Measurements from ENCODE around the gene LIN37. TPM values are rescaled to one million over a fixed set of nuclear protein-coding genes. Genes with fewer than 3 reads are reported as not detected.
A peak's percentile ranks its signal among the peaks of the same experiment; 100 is the strongest.

Gene LIN37
- total RNA-seq, 1 experiment from 2014 or later: 22.3 TPM

DNA sequence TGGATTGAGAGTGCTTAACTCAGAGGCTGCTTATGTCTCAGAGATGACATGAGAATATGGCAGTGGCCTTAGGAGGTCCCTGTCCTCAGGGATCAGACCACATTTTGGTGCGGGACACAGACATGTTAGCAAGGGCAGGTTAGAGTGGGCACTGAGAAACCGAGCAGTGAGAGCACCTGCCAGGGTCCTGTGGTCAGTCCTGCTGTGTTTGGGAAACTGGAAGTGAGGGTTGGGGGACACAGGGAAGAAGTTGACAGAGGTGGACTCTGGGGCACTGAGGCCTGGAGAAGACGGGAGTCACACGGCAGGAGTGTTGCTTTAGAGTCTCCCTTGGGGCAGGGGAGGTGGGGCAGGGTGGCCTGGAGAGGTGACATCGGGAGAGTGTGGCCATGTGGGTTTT lies 13.5 kb upstream of the LIN37 start:
- no peak for DNase-seq (ENCODE audit: low read depth)

DNA sequence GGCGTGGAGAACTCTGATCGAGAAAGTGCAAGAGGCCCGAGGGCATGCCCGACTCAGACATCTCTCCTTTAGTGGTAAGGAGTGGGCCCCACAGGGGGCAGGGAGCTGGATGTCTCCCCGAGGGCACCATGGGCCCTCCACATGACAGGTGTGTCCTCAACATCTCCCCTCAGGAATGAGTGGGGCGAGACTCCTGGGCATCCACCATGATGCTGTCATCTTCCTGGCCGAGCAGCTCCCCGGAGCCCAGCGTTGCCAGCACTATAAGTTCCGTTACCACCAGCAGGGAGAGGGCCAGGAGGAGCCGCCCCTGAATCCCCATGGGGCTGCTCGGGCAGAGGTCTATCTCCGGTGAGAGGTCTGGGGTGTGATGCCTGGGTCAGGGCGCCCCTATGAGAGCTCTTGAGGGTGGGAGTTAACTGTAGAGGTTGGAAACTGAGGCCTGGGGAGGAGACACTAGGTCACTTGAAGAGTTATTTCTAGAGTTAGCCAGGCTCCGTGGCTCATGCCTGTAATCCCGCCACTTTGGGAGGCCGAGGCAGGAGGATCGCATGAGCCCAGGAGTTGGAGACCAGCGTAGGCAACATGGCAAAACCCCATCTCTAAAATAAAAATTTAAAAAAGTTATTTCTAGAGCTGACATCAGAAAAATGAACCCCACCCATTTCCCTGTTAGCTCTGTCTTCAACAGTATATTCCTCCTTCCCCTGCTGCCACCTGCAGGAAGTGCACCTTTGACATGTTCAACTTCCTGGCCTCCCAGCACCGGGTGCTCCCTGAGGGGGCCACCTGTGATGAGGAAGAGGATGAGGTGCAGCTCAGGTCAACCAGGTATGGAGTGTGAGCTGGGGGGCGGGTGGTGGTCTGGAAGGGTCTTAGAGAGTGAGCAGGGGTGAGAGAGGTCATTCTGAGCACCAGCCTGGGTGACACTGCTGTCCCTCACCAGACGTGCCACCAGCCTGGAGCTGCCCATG lies 11.2 kb upstream of the LIN37 start:
- no peak for DNase-seq (ENCODE audit: low read depth)

DNA sequence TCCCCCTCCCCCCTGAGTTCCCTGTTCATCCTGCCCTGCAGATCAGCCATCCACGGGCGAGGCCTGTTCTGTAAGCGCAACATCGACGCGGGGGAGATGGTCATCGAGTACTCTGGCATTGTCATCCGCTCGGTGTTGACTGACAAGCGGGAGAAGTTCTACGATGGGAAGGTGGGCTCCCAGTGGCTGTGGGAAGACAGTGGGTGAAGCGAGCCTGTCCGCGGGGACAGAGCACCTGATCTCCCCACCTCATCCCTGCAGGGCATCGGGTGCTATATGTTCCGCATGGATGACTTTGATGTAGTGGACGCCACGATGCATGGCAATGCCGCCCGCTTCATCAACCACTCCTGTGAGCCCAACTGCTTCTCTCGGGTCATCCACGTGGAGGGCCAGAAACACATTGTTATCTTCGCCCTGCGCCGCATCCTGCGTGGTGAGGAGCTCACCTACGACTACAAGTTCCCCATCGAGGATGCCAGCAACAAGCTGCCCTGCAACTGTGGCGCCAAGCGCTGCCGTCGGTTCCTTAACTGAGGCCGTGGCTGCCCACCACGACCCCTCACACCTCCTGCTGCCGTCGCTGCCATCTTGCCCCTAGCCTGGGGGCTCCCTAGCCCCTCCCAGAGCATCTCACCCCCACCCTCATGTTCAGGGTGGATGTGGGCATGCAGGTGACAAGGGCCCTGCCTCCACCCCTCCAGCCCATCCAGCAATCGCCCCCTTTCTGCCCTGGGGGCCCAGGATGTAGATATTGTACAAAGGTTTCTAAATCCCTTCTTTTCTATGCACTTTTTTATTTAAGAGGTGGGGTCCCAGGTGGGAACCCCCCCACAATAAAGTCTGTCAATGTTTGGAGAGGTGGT lies 10.1 kb upstream of the LIN37 start:
- DNase-seq (ENCODE audit: low read depth): no peak

DNA sequence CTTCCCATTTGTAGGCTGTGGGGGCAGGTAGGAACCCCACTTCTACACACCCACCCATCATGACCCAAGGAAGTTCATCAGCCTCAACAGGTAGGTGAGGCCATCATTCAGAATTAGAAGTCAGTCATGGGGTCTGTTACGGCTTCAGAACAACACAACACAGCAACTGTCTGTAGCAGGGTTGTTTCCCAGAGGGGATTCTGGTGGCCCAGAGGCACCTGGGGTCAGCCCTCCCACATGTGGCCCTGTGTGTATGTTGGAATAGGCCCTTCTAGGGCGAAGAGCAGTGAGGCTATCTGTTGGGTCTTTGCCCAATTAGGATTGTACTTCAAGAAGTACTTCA lies 9.5 kb upstream of the LIN37 start:
- DNase-seq (ENCODE audit: low read depth): no peak

DNA sequence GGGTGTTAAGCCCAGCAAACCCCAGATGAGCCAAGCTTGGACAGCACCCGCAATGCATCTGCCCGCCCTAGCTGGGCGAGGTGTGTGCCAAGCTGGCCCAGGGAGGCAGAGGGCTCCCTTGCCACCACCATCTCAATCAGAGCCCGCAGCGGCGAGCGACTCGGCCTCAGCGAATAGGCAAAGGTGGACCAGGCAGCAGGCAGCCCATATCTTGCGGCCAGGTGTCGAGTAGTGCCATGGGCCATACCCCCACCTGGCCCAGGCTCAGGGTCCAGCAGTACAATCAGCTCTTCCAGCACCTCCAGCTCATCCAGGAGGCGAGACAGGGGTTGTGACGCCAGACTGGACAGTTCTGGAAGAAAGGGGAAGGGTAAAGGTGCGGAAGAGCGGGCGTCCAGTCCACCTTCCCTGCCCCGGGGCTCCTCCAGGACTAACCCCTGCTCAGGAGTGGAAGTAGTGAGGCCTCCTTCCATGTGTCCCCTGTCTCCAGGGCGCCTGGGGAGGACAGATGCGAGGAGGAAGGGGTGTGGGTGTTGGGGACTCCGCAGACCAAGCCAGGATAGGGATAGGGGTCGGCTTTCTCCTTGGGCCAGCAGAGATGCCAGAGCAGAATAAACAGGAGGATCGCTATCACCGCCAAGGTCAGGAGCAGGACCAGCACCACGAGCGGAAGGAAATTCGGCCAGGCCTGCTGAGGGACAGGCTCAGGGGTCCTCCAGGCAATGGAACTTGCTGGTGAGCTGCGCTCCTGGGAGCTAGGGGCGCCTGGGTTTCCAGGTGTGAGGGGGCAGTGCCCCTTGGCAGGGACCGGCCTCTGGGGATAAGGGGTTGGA lies 8.9 kb upstream of the LIN37 start:
- DNase-seq (ENCODE audit: low read depth): no peak

DNA sequence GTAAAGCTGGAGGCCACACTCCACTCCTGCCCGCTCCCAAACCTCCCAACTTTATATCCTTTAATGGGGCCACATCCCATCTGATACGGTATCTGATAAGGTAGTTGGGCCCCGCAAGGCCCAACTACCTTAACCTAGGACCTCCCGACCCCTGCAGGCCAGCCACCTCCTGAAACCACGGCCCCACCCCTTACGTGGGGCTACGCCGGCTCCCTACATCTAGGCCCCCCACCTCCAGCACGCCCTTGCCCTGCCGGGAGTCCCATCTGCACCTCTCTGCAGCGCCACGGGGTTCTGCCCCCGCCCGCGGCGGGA lies 8.3 kb upstream of the LIN37 start:
- no peak for DNase-seq (ENCODE audit: low read depth)

DNA sequence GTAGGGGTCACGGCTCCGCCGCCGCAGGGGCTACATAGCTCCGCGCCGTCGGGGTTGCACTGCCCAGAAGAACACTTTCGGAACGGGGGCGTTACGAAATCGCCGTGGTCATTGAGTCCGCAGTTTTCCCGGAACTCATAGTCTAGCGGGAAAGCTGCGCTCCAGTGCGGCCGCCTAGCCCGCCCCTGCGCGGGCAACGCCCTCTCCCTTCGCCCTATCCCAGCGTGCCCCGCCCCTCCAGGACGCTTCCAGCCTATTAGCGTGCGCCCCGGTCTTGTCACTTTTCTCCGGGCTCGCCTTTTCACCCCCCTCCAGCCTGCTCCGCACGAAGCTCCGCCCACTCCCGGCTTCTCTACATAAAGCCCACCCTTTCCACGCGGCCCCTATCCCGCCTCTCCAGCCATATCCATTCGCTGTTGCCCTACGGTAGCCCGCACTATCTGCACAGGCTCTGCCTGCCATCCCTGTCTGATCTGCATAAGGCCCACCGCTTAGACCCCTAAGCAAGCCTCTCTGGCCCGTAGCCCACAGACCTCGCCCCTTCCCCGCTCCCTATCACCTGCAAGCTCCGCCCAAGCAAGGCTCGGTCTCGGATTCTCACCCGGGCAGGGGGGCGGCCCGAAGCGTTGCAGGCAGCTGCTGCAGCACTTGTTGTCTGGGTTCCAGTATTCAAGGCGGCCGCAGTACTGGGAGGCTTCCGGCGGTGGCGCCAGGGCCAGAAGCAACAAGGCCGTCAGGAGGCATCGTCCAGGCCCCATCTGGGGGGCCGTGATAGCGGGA lies 7.8 kb upstream of the LIN37 start:
- DNase-seq (ENCODE audit: low read depth): peak; percentile 98

DNA sequence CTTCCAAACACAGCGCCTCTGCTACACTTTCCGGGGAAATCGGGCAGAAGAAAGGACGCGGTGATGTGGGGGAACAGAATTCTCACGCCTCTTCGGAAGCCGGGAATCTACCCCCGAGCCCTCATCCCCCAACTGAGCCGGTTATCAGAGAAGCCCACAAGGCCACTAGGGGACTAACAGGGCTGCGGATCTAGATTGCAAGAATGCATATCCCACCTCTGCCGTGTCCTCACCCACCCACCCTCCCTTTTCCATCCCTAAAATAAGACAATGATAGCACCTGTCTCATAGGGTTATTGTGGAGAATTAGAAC lies 7.2 kb upstream of the LIN37 start:
- DNase-seq (ENCODE audit: low read depth): no peak

DNA sequence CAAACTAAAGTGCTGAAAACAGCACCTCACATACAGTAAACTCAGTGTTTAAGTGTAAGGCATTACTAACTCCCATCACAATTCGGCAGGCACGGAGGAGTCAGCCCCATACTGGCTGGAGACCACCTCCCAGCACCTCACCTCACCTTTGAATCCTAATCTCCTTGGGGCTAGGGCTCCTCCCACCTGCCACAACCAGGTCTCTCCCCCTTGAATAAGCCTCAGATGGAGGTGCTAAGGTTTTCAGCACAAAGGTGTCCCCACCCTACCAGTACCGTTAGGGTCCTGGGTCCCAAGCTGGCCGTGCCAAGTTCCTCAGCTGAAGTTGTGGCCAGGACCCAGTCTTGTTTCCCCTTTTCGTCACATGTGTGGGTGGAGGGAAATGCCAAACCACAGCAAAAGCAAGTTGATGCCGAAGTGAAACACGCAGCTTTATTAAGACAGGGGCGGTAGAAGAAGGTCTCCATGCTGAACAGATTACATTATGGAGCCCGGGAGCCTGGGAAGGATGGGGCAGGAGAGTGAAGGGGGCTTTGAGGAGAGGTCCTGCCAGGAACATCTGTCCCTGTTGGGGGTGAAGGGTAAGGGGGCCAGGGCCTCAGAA lies 6.2 kb upstream of the LIN37 start, which contains the start of gene IGFLR1:
Gene IGFLR1, minus strand, starts transcription at position 332 of the 604 bp plus-strand sequence. CDS start 1,272 bp downstream, outside the sequence.
- no peak for DNase-seq (ENCODE audit: low read depth)

DNA sequence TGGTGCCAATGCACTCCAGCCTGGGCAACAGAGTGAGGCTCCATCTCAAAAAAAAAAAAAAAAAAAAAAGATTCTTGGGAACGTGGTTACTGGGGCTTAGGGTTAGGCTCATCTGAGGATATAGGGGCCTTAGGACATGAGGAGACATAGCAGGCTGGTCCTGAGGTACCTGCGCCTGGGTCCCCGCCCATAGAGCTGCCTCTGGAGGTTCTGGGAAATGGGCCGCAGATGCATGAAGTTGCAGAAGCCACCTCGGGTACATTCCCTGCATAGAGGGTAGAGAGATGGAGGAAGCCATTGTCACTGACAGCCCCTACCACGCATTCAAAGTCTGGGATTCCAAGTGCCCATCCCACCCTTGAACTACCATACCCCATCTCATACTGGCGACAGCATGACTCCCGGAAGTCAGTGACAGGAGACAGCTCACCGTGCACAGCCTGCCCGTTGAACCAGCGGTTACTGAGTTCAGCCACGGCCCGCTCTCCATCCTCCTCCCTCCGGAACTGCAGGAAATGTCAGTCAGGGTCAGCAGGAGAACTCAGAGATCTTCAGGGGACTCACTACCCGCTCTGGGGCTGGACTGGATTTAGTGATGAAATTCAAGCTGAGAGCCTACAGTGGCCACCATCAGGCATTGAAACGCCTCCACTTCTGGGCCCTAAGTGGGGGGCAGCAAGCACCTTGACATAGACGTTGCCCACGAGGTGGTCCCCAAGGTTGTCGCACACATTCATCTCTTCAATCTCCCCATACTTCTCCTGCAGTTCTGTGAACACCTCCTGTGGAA lies 4.5 kb upstream of the LIN37 start:
- no peak for DNase-seq (ENCODE audit: low read depth)

DNA sequence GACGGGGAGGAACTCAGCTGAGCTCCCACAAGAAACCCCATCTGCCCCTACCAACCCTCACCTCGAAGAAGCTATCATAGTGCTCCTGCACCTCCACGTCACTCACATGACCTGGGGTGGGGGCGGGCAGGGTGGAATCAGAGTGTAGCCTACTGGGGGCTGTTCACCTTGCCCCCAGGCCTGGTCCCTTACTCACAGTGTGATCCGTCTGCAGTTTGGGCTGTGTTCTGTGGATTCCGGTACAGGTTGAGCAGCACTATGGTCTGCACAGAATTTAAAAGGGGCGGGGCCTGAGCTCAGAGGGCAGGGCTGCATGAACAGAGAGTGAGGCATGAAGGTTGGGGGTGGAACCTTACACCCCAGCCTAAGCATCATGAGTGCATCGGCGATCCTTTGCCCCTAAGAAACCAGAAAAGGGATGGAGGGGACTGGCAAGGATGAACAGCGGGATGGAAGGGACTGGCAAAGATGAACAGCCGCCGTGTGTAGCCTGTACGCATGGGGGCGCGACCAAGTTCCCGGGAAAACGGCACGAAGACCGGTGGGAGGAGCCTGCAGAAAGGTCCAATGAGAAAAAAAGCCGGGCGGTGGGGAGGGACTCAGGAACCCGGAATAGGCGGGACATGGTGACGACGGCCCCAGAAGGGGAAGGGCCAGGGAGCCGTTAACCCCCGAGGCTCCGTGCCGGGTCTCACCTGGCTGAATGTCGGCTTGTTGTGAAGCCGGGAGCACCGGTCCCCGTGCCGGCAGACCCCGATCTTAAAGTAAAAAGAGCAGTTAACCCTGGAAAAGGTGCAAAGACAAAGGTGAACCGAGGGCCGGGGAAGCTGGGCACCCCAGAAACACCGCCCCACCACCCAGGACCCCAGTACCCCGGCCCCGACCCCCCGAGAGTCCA lies 3.7 kb upstream of the LIN37 start:
- peak; percentile 96 for DNase-seq (ENCODE audit: low read depth)

DNA sequence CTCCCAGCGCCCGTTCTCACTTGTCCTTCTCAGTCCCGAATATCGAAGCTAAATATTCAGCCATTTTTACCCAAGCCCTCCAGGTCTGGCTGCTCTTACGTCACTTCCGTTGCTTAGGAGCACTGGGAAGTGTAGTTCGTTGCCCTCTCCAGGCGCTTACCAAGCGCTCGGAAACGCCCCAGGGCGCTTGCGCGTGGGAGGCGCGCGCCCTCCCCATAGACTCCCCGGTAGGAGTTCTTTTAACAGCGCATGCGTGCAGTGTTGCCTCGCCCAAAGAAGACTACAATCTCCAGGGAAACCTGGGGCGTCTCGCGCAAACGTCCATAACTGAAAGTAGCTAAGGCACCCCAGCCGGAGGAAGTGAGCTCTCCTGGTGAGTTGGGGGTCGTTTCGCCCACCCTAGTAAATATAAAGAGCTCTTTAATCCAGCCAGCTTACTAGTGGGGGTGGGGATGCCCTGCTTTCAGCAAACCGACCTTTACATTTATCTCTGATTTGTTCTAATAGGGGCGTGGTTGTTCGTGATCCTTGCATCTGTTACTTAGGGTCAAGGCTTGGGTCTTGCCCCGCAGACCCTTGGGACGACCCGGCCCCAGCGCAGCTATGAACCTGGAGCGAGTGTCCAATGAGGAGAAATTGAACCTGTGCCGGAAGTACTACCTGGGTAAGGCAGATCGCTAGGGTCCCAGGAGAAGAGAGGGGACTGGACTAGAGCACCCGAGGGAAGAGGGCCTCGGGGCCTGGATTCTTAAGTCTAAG lies 2.9 kb upstream of the LIN37 start, which contains the start of the genes PSENEN and U2AF1L4:
Gene PSENEN, plus strand, starts transcription at position 324 of the 759 bp plus-strand sequence. Its CDS starts 280 bp downstream, at position 604.
Gene U2AF1L4, minus strand, starts transcription at position 91 of the 759 bp plus-strand sequence. Its CDS starts 27 bp downstream, at position 64.
- peak; percentile 99 for DNase-seq (ENCODE audit: low read depth)

DNA sequence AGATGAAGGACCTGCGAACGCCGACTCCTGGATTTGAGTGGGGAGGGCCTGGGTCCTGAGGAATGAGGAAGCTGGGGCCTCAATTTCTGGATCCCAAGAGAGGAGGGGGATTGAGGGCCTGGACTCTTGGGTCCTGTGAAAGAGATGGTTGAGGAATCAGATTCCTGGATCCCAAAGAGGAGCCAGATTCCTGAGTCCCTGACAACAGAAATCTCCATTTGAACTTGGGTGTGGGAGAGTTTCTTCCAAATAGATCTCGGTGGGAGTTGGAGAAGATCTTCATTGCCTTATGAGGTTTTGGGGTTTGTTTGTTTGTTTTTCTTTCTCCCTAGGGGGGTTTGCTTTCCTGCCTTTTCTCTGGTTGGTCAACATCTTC lies 2.3 kb upstream of the LIN37 start:
- DNase-seq (ENCODE audit: low read depth): no peak

DNA sequence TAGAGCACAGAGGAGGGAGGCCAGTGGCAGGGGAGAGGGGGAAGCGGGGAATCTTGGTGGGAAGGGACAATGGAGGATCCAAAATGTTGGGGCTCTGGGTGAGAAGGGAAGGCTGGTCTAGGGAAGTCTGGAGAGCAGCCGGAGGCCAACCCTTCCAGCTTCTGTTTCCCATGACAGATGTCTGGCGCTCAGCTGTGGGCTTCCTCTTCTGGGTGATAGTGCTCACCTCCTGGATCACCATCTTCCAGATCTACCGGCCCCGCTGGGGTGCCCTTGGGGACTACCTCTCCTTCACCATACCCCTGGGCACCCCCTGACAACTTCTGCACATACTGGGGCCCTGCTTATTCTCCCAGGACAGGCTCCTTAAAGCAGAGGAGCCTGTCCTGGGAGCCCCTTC lies 1.8 kb upstream of the LIN37 start:
- no peak for DNase-seq (ENCODE audit: low read depth)

DNA sequence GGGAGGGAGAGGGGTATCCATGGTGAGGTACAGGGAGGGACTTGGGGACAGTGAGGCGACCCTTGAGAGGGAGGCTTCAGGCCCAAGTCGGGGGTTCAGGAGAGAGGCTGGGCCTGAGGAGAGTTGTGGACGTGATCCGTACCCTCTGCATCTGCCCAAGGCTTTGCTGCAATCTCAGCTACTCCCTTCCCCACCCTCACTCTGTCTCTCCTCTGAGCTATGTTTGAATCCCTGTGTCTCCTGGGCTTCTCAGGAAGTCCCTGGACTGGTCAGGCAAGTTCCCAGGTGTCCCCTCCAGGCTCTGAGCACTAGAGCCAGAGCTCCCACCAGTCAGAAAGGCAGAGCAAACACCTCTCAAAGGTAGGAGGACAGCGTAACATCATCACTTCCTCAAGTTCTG lies 1.8 kb downstream of the LIN37 start:
- DNase-seq (ENCODE audit: low read depth): no peak

DNA sequence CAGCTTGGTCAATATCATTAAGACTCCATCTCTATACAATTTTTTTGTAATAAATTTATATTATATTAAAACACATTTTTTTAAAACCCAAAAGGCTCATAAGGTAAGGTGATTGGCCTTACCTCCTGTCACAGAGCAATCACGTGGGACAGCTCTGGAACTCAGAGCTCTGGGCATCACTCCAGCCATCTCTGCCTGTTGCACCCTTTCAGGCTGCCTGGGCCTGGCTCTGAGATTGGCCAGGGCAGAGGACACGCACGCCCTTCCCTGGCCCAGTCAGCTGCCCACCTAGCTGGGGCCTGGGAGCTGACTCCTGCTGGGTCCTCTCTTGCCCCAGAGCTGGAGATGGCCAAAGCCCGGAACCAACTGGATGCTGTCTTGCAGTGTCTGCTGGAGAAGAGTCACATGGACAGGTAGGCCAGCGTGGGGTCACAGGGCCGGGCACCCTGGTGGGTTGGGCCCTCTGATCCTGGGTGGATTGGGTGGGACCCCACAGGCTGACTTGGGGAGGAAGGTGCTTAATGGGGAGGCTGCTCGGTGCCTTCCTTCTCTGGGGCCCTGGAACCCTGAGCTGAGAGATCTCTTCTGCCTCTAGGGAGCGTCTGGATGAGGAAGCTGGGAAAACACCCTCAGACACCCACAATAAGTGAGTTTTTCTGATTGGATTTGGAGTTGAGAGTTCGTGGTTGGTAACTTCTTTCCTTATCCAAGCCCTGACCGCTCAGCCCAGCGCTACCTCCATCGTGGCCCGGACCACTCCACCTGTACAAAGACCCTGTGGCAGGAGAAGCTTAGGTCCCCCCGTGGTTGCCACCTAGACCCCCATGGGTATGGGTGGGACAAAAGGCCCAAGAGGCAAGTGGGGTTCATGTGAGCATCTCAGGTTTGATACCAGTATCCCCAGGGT lies 3.7 kb downstream of the LIN37 start:
- no peak for DNase-seq (ENCODE audit: low read depth)

Measured in RPMI7951 (cell line).